Testis (tissue), 3 donors: Measurements from ENCODE around the gene CACNB3. TPM values are rescaled to one million over a fixed set of nuclear protein-coding genes. Genes with fewer than 3 reads are reported as not detected.
"Not testable (repeated sequence)": the region's sequence is repeated elsewhere in the genome, so short reads cannot be mapped to it uniquely, and the experiment has no call there.

Experiments used
- DNase-seq: peaks from one replicate; pipeline ENCODE4 v3.0.0-alpha.2; 2019
- H3K27ac ChIP-seq, 2 donors: fragments of 200-600 bp; sonication (generic); one replicate each; pipeline ENCODE4 v1.5.1; 2019
- H3K27me3 ChIP-seq: fragments of 200-600 bp; sonication (generic); one replicate; pipeline ENCODE4 v1.5.1; 2019
- H3K36me3 ChIP-seq: fragments of 200-600 bp; sonication (generic); one replicate; pipeline ENCODE4 v1.5.1; 2017; ENCODE audit warnings: low read depth; ENCODE audit errors: missing control alignments
- H3K4me1 ChIP-seq: fragments of 200-600 bp; sonication (generic); one replicate; pipeline ENCODE4 v1.5.1; 2019
- H3K4me3 ChIP-seq, 2 donors: fragments of 200-600 bp; sonication (generic); one replicate each; pipeline ENCODE4 v1.5.1; 2017 to 2019
- H3K9me3 ChIP-seq: fragments of 200-600 bp; sonication (generic); one replicate; pipeline ENCODE4 v1.5.1; 2017
- CTCF ChIP-seq, 3 experiments: fragments of 450-650 bp in 2 of 3; fragments of 200-600 bp in 1 of 3; sonication (generic) in 1 of 3; IDR thresholded peaks; one replicate each; pipeline ENCODE4 v1.5.1; 2016 to 2019; ENCODE audit warnings: antibody characterized with exemption in 3 of 3, mild to moderate bottlenecking in 2 of 3, moderate library complexity in 1 of 3
- POLR2A ChIP-seq: fragments of 450-650 bp; IDR thresholded peaks from one replicate; pipeline ENCODE4 v1.6.1; 2017; ENCODE audit warnings: antibody characterized with exemption, mild to moderate bottlenecking, moderate library complexity
- WGBS, 2 donors: methylation state at CpG; one replicate each; pipeline ENCODE4 v1.1.5; 2018; 5-methylcytosine and 5-hydroxymethylcytosine counted together
- intact Hi-C: fragments of 100-400 bp; cut with DNase I; formaldehyde crosslinking; loops from one replicate; pipeline ENCODE4 v1.15.1; 2023; ENCODE audit warnings: low total_unique reads
- polyA plus RNA-seq: library from polyadenylated mRNA; stranded (reverse); fragments of 350-450 nt; fragmentation: Illumina TruSeq; extraction: RNeasy Lipid Tissue Mini Kit (QIAGEN cat#74804); gene quantifications from one replicate; pipeline ENCODE4 v1.2.3, GENCODE V29; 2014; ENCODE audit warnings: low read depth, low replicate concordance; ENCODE audit not compliant: insufficient read depth
- total RNA-seq, 2 donors: library from RNA; depleted of rRNA; stranded (reverse); fragments of >200 nt; gene quantifications; one replicate each; pipeline ENCODE4 v1.2.3, GENCODE V29; 2016

The CACNB3 gene
- total and polyA plus RNA-seq, 3 donors from 2014 or later = 17.2 to 20.1 (median 19.3) TPM

GRCh38 chr12:48832321-48833060 is 14.2 kb downstream of the CACNB3 start:
- Histone ChIP-seq H3K36me3 (no peaks in the 10 kb centered on the region), H3K27ac (no peak overlapping the region), H3K27me3 (no peaks in the 10 kb centered on the region), H3K4me1 (no peaks in the 10 kb centered on the region), H3K9me3 (no peaks in the 10 kb centered on the region), H3K4me3 (no peak overlapping the region)
- 83 to 89% methylated on average over 10 to 12 of the region's 12 CpGs for WGBS, 2 donors
- intact Hi-C loops = no loop called here
- no peak for DNase-seq
- TF ChIP-seq CTCF (IDR thresholded peaks at IDR 0.05) (no peak), POLR2A (no peak)

- Histone ChIP-seq H3K27ac (no peak overlapping the region), H3K27me3 (no peaks in the 10 kb centered on the region), H3K36me3 (no peaks in the 10 kb centered on the region), H3K4me3 (no peak overlapping the region), H3K9me3 (no peaks in the 10 kb centered on the region), H3K4me1 (no peaks in the 10 kb centered on the region)
- TF ChIP-seq POLR2A (no peak), CTCF (IDR thresholded peaks at IDR 0.05) (no peak)
- intact Hi-C loops = no loop called here
- DNase-seq = no peak
- 83 to 96% methylated on average over 4 of the region's 4 CpGs for WGBS, 2 donors
Observed at GRCh38 chr12:48838048-48838447, 19.8 kb downstream of the CACNB3 start.

DNA sequence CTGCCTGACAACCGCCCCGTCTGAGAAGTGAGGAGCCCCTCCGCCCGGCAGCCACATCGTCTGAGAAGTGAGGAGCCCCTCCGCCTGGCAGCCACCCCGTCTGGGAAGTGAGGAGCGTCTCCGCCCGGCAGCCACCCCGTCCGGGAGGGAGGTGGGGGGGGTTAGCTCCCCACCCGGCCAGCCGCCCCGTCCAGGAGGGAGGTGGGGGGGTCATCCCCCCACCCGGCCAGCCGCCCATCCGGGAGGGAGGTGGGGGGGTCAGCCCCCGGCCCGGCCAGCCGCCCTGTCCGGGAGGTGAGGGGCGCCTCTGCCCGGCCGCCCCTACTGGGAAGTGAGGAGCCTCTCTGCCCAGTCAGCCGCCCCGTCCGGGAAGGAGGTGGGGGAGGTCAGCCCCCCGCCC is 23.7 kb downstream of the CACNB3 start:
- 93% methylated on average over 15 of the region's 29 CpGs; no CpG with 5 or more reads in 1 of the 2 donors for WGBS, 2 donors
- H3K27ac ChIP-seq, H3K27me3 ChIP-seq, H3K4me1 ChIP-seq, H3K4me3 ChIP-seq, intact Hi-C loops, DNase-seq, H3K36me3 ChIP-seq, H3K9me3 ChIP-seq: not testable (repeated sequence)

DNA sequence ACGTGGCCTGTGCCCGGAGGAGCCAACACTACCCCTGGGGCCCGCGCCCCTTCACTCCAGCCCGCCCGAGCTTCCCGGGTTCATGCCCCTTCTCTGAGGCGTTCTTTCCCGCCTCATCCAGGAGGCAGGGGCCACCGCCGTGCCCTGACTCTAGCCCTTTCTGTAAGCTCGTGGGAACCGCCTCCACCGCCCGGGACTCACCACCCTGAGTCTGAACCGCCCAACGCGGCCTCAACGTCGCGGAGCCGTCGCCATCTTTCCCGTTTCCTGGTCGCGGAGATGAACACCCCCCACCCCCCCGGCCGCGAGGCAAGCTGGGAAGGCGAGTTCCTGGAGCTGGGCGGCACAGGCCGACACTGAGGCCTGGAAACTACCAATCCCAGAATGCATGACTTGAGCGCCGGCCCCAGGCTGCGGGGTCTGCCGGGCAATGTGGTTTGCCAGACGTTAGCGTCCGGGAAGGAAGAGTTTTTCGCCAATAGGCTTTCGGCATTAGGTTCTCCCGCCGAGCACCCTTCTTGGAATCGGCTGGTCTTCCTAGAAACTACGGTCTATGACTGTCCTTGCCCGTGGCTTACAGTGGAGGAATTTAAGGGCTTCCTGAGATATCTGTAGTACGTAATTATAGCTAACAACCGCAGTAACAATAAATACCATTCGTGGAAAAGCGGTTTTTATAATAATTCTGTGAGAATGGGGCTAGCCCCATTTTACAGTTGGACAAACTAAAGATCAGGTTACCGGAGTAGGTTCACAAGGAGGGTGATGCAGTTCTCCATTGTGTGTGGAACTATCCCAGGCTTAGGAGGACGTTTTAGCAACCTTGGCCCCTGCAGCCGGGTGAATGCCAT is 33.8 kb downstream of the CACNB3 start, which contains the start of gene DDX23:
TSS of gene DDX23 (minus strand) at position 281 of the 851 bp plus-strand sequence. CDS start 6,381 bp downstream, outside the sequence.
- intact Hi-C loops = no loop called here
- DNase-seq = peak; percentile 96
- Histone ChIP-seq H3K27me3 (no peaks in the 10 kb centered on the region), H3K9me3 (no peaks in the 10 kb centered on the region), H3K4me1 (peaks cover 18% of the 10 kb centered on the region), H3K27ac (peak within 1 kb of the TSS; percentile 55 to 72), H3K4me3 (peak within 1 kb of the TSS; percentile 68 to 80), H3K36me3 (no peaks in the 10 kb centered on the region)
- WGBS, 2 donors = 0% methylated on average over 25 to 53 of the region's 53 CpGs
- TF ChIP-seq POLR2A (no peak), CTCF (IDR thresholded peaks at IDR 0.05) (peak in 1 of 3 experiments; percentile 15)
